SK-N-SH (cell line): ENCODE measurements around the gene TFAP2B.

Source experiments
- CHD2 ChIP-seq: fragments of 150-350 bp; IDR thresholded peaks from 2 replicates; pipeline ENCODE4 v1.6.1; 2018; ENCODE audit warnings: low read length; ENCODE audit not compliant: partially characterized antibody
- EP300 ChIP-seq, 2 experiments: IDR thresholded peaks; 2 replicates each; pipeline versions ENCODE4 v1.4.0 to v1.6.1; 2012; ENCODE audit warnings: borderline replicate concordance in 1 of 2, low read depth in 1 of 2, low read length in 1 of 2
- EZH2phosphoT487 ChIP-seq: fragments of 200-600 bp; sonication (generic); IDR thresholded peaks from 2 replicates; pipeline ENCODE4 v1.6.1; 2017; ENCODE audit warnings: low read depth, mixed run types, mild to moderate bottlenecking, antibody characterized with exemption, moderate library complexity, borderline replicate concordance
- FOXJ3 ChIP-seq: sonication (generic); formaldehyde crosslinking; IDR thresholded peaks from 2 replicates; pipeline ENCODE4 v1.5.1; 2020; ENCODE audit warnings: mild to moderate bottlenecking, missing genetic modification reagents
- GABPA ChIP-seq: IDR thresholded peaks from 2 replicates; pipeline ENCODE4 v1.4.0; 2012; ENCODE audit warnings: low read depth, mild to moderate bottlenecking
- MEF2A ChIP-seq: IDR thresholded peaks from 2 replicates; pipeline ENCODE4 v1.4.0; 2012; ENCODE audit warnings: low read depth, borderline replicate concordance
- NFIC ChIP-seq: IDR thresholded peaks from 2 replicates; pipeline ENCODE4 v1.4.0; 2012; ENCODE audit warnings: borderline replicate concordance
- POLR2AphosphoS5 ChIP-seq: IDR thresholded peaks from 2 replicates; pipeline ENCODE4 v1.6.1; 2012; ENCODE audit warnings: low read depth, low read length
- RFX5 ChIP-seq: IDR thresholded peaks from 2 replicates; pipeline ENCODE4 v1.6.1; 2012; ENCODE audit warnings: mild to moderate bottlenecking, improper control_type of control experiment, low read length
- SMC3 ChIP-seq: IDR thresholded peaks from 2 replicates; pipeline ENCODE4 v1.6.1; 2012; ENCODE audit warnings: low read depth, low read length, improper control_type of control experiment
- TAF1 ChIP-seq: IDR thresholded peaks from 2 replicates; pipeline ENCODE4 v1.6.1; 2012; ENCODE audit warnings: low read depth, mild to moderate bottlenecking, low read length, moderate library complexity, borderline replicate concordance
- TF ChIP-seq, protein P1 (sequence below): fragments of 200-600 bp; sonication (generic); IDR thresholded peaks from 2 replicates; pipeline ENCODE4 v1.6.1; 2017; ENCODE audit warnings: antibody characterized with exemption, mild to moderate bottlenecking, moderate library complexity
- TF ChIP-seq, protein P2 (sequence below): IDR thresholded peaks from 2 replicates; pipeline ENCODE4 v1.4.0; 2012; ENCODE audit warnings: low read depth, borderline replicate concordance
- TF ChIP-seq, protein P3 (sequence below): fragments of 150-350 bp; IDR thresholded peaks from 2 replicates; pipeline ENCODE4 v1.6.1; 2017; ENCODE audit warnings: antibody characterized with exemption, low read length, low read depth, borderline replicate concordance

DNA sequence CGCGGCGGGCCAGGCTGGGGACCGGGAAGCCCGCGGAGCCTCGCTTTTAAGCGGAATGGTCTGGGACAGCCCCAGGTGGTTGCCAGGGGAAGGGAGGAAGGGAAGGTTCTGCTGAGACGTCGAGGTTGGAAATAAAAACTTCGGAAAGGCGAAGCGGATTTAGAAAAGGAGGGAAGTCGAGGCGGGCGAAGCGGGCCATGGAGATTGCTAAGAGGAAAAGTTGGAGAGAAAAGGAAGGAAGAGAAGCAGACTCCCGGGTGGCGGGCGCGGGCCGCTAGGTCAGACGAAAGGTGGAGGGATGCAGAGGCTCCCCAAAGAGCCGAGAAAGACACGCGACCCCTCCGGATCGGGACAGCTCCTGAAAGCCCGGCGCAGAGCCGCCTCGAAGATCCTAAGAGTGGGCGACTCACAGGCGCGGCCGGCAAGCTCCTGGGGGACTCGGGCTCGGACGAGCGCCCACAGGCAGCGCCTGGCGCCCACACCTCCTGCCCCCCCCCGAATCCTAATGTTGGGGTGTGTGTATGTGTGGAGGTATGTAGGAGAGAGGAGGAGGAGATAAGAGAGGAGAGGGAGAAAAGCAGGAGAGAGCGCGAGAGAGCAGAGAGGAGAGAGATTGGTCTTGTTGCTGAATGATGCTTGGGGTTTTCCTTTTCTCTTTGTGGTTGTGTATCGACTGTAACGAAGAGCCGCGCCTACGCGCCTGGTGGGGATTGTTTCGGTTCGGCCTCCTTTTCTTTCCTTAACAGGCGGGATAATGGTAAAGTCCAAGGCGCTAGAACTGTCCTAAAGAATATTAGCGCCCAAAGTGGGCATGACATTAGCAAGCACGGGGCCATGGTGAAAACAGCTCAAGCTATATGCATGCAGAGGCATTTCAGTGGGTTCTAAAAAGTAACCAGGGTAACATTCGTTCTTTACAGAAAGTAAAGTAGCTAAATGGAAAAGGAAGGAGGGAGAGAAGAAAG is 1.5 kb downstream of the TFAP2B start:
- TF ChIP-seq TAF1 (no peak), FOXJ3 (CRISPR knock-in tag) (no peak), POLR2AphosphoS5 (no peak), SMC3 (no peak), NFIC (no peak), MEF2A (no peak), EP300 (IDR thresholded peaks at IDR 0.05; ENCODE audit: borderline replicate concordance in 1 of 2, low read depth in 1 of 2, low read length in 1 of 2) (no peak), GABPA (no peak), RFX5 (no peak), EZH2phosphoT487 (0 out of 2 replicates have a peak, but pooled peaks have one; percentile 20), CHD2 (no peak)
- TF ChIP-seq, protein P1, sequence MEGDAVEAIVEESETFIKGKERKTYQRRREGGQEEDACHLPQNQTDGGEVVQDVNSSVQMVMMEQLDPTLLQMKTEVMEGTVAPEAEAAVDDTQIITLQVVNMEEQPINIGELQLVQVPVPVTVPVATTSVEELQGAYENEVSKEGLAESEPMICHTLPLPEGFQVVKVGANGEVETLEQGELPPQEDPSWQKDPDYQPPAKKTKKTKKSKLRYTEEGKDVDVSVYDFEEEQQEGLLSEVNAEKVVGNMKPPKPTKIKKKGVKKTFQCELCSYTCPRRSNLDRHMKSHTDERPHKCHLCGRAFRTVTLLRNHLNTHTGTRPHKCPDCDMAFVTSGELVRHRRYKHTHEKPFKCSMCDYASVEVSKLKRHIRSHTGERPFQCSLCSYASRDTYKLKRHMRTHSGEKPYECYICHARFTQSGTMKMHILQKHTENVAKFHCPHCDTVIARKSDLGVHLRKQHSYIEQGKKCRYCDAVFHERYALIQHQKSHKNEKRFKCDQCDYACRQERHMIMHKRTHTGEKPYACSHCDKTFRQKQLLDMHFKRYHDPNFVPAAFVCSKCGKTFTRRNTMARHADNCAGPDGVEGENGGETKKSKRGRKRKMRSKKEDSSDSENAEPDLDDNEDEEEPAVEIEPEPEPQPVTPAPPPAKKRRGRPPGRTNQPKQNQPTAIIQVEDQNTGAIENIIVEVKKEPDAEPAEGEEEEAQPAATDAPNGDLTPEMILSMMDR = no peak
- TF ChIP-seq, protein P2, sequence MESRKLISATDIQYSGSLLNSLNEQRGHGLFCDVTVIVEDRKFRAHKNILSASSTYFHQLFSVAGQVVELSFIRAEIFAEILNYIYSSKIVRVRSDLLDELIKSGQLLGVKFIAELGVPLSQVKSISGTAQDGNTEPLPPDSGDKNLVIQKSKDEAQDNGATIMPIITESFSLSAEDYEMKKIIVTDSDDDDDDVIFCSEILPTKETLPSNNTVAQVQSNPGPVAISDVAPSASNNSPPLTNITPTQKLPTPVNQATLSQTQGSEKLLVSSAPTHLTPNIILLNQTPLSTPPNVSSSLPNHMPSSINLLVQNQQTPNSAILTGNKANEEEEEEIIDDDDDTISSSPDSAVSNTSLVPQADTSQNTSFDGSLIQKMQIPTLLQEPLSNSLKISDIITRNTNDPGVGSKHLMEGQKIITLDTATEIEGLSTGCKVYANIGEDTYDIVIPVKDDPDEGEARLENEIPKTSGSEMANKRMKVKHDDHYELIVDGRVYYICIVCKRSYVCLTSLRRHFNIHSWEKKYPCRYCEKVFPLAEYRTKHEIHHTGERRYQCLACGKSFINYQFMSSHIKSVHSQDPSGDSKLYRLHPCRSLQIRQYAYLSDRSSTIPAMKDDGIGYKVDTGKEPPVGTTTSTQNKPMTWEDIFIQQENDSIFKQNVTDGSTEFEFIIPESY = no peak
- TF ChIP-seq, protein P3, sequence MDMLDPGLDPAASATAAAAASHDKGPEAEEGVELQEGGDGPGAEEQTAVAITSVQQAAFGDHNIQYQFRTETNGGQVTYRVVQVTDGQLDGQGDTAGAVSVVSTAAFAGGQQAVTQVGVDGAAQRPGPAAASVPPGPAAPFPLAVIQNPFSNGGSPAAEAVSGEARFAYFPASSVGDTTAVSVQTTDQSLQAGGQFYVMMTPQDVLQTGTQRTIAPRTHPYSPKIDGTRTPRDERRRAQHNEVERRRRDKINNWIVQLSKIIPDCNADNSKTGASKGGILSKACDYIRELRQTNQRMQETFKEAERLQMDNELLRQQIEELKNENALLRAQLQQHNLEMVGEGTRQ = no peak
